ENCODE data around the gene TAF4B. TPM values are rescaled to one million over a fixed set of nuclear protein-coding genes. Genes with fewer than 3 reads are reported as not detected.
"Not testable (repeated sequence)": the region's sequence is repeated elsewhere in the genome, so short reads cannot be mapped to it uniquely, and the experiment has no call there.

TAF4B gene
- polyA plus RNA-seq, 3 donors = 5.3 to 6.5 (median 5.5) TPM

GRCh38 chr18:26419746-26420145 is 193.5 kb downstream of the TAF4B start:
- DNase-seq (ENCODE audit: low read depth in 3 of 3, low spot score in 2 of 3) = no peak

- no peak for DNase-seq (ENCODE audit: low read depth in 3 of 3, low spot score in 2 of 3)
Observed at GRCh38 chr18:26421503-26421902, 195.3 kb downstream of the TAF4B start.

GRCh38 chr18:26421931-26422330 is 195.7 kb downstream of the TAF4B start:
- no peak for DNase-seq (ENCODE audit: low read depth in 3 of 3, low spot score in 2 of 3)

GRCh38 chr18:26422472-26423162 is 196.4 kb downstream of the TAF4B start:
- no peak for DNase-seq (ENCODE audit: low read depth in 3 of 3, low spot score in 2 of 3)

- DNase-seq (ENCODE audit: low read depth in 3 of 3, low spot score in 2 of 3) = no peak
Observed at GRCh38 chr18:26424428-26425147, 198.3 kb downstream of the TAF4B start.

- no peak for DNase-seq (ENCODE audit: low read depth in 3 of 3, low spot score in 2 of 3)
Observed at GRCh38 chr18:26425148-26425531, 198.9 kb downstream of the TAF4B start.

- DNase-seq (ENCODE audit: low read depth in 3 of 3, low spot score in 2 of 3) = peak in 1 of 3 donors; percentile 57
Observed at GRCh38 chr18:26429535-26430226, 203.4 kb downstream of the TAF4B start.

- DNase-seq (ENCODE audit: low read depth in 3 of 3, low spot score in 2 of 3) = no peak
Observed at GRCh38 chr18:26432651-26433424, 206.6 kb downstream of the TAF4B start.

GRCh38 chr18:26434887-26435286 is 208.6 kb downstream of the TAF4B start:
- DNase-seq (ENCODE audit: low read depth in 3 of 3, low spot score in 2 of 3) = no peak

GRCh38 chr18:26435415-26436095 is 209.3 kb downstream of the TAF4B start:
- DNase-seq (ENCODE audit: low read depth in 3 of 3, low spot score in 2 of 3) = no peak

- DNase-seq (ENCODE audit: low read depth in 3 of 3, low spot score in 2 of 3) = no peak
Observed at GRCh38 chr18:26436176-26437051, 210.2 kb downstream of the TAF4B start.

- DNase-seq (ENCODE audit: low read depth in 3 of 3, low spot score in 2 of 3) = not testable (repeated sequence)
Observed at GRCh38 chr18:26437634-26438033, 211.4 kb downstream of the TAF4B start.

GRCh38 chr18:26438980-26439379 is 212.7 kb downstream of the TAF4B start:
- DNase-seq (ENCODE audit: low read depth in 3 of 3, low spot score in 2 of 3) = no peak

GRCh38 chr18:26439537-26439936 is 213.3 kb downstream of the TAF4B start:
- no peak for DNase-seq (ENCODE audit: low read depth in 3 of 3, low spot score in 2 of 3)

- DNase-seq (ENCODE audit: low read depth in 3 of 3, low spot score in 2 of 3) = no peak
Observed at GRCh38 chr18:26440644-26441043, 214.4 kb downstream of the TAF4B start.

Data from right renal cortex interstitium (tissue), 3 donors.